ENCODE measurements around the gene LRP2BP.
A peak's percentile ranks its signal among the peaks of the same experiment; 100 is the strongest.

LRP2BP gene

DNA sequence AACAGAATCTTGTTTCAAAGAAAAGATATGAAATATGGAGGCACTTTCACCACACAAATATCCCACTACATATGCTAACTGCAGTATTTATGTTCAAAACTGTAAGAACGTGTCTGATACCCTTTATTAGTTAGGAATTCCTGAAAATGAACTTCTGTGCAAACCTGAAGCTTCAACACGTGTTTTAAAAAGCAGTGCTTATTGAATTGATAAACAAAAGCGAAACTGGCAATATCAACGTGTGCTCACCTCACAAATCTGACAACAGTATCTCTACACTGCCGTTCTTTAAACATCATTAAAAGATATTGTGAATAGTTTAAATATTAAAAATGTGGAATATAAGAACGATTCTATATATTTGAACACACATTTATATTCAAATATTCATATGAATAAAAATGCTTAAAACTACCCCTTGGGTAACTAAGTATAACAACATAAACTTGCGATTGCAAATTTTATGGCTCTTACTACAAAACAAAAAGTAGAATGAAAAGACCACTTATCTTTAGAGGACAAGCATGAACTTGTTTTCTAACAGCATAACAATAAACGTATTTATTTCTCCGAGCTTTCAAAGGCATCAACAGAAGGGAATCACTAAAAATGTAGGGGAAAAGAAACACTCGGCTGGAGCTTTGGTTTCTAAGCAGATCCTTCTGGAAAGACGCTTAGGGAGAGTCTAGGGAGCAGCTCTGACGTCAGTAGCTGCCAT, at the start of gene LRP2BP:
TSS of gene LRP2BP (minus strand) at position 687 of the 718 bp plus-strand sequence. CDS start 17,738 bp downstream, outside the sequence.
- H3K36me3 ChIP-seq (ENCODE audit: insufficient read depth, low read length): peaks cover 17% of the 10 kb centered on the region
- H3K9me3 ChIP-seq (ENCODE audit: low read length): peaks cover 4% of the 10 kb centered on the region
- H3K4me3 ChIP-seq (ENCODE audit: low read length): peak within 1 kb of the TSS; percentile 66
- H2AFZ ChIP-seq (ENCODE audit: low read depth, low read length): peak within 1 kb of the TSS; percentile 99
- H3K4me1 ChIP-seq (ENCODE audit: insufficient read depth, low read length): peaks cover 11% of the 10 kb centered on the region
- H3K27me3 ChIP-seq (ENCODE audit: insufficient read depth, low read length): no peaks in the 10 kb centered on the region

GRCh38 chr4:185445209-185445608, 49.5 kb upstream of the LRP2BP start:
- Histone ChIP-seq H3K4me3 (ENCODE audit: low read length) (no peak overlapping the region), H2AFZ (ENCODE audit: low read depth, low read length) (no peak overlapping the region), H3K36me3 (ENCODE audit: insufficient read depth, low read length) (no peaks in the 10 kb centered on the region), H3K9me3 (ENCODE audit: low read length) (no peaks in the 10 kb centered on the region), H3K4me1 (ENCODE audit: insufficient read depth, low read length) (no peaks in the 10 kb centered on the region), H3K27me3 (ENCODE audit: insufficient read depth, low read length) (no peaks in the 10 kb centered on the region)

DNA sequence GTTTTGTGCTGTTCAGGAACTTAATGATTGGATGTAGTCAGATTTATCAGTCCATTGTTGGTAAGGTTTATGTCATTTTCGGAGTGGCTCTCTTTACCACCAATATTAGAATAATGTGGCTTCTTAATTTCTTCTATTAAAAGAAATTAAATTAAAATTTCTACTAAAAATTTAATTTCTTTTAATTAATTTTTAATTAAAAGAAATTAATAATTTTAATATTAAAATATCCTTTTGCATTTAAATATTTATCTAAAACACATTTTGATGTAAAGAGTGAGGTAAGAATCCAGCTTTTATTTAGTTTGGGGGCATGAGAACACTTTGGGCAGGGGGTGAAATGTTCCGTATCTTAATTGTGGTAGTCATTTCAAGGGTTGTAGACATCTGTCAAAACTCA, 45.8 kb upstream of the LRP2BP start:
- Histone ChIP-seq H3K27me3 (ENCODE audit: insufficient read depth, low read length) (no peaks in the 10 kb centered on the region), H2AFZ (ENCODE audit: low read depth, low read length) (no peak overlapping the region), H3K4me3 (ENCODE audit: low read length) (no peak overlapping the region), H3K9me3 (ENCODE audit: low read length) (no peaks in the 10 kb centered on the region), H3K4me1 (ENCODE audit: insufficient read depth, low read length) (no peaks in the 10 kb centered on the region), H3K36me3 (ENCODE audit: insufficient read depth, low read length) (no peaks in the 10 kb centered on the region)

GRCh38 chr4:185437809-185438208, 42.1 kb upstream of the LRP2BP start:
- no peak overlapping the region for H2AFZ ChIP-seq (ENCODE audit: low read depth, low read length)
- H3K4me1 ChIP-seq (ENCODE audit: insufficient read depth, low read length): no peaks in the 10 kb centered on the region
- H3K9me3 ChIP-seq (ENCODE audit: low read length): no peaks in the 10 kb centered on the region
- no peaks in the 10 kb centered on the region for H3K36me3 ChIP-seq (ENCODE audit: insufficient read depth, low read length)
- H3K27me3 ChIP-seq (ENCODE audit: insufficient read depth, low read length): no peaks in the 10 kb centered on the region
- no peak overlapping the region for H3K4me3 ChIP-seq (ENCODE audit: low read length)

DNA sequence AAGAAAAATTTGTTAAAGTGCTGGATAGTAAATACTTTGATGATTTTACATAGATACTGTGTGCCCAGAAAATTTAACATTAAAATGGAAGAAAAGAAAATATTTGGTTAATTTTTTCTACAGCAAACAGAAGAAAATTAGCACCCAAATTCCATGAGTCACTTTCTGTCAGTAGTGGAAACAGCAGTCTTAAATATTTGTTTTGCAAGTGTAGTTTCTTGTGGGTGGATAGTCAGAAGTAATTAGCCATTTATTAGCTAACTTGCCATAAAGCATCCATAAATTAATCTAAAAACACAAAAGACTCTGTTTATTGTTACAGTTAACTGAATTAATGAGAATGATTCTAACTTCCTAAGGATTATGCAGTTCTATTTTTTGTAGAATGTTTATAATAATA, 39.7 kb upstream of the LRP2BP start:
- Histone ChIP-seq H3K9me3 (ENCODE audit: low read length) (no peaks in the 10 kb centered on the region), H3K4me3 (ENCODE audit: low read length) (no peak overlapping the region), H3K36me3 (ENCODE audit: insufficient read depth, low read length) (no peaks in the 10 kb centered on the region), H2AFZ (ENCODE audit: low read depth, low read length) (no peak overlapping the region), H3K27me3 (ENCODE audit: insufficient read depth, low read length) (no peaks in the 10 kb centered on the region), H3K4me1 (ENCODE audit: insufficient read depth, low read length) (no peaks in the 10 kb centered on the region)

GRCh38 chr4:185429660-185430059, 33.9 kb upstream of the LRP2BP start:
- Histone ChIP-seq H3K36me3 (ENCODE audit: insufficient read depth, low read length) (no peaks in the 10 kb centered on the region), H3K4me3 (ENCODE audit: low read length) (no peak overlapping the region), H3K9me3 (ENCODE audit: low read length) (no peaks in the 10 kb centered on the region)

GRCh38 chr4:185426960-185427688, 31.4 kb upstream of the LRP2BP start:
- no peaks in the 10 kb centered on the region for H3K27me3 ChIP-seq (ENCODE audit: insufficient read depth, low read length)
- no peak overlapping the region for H2AFZ ChIP-seq (ENCODE audit: low read depth, low read length)
- no peaks in the 10 kb centered on the region for H3K9me3 ChIP-seq (ENCODE audit: low read length)
- H3K4me1 ChIP-seq (ENCODE audit: insufficient read depth, low read length): peaks cover 5% of the 10 kb centered on the region
- no peak overlapping the region for H3K4me3 ChIP-seq (ENCODE audit: low read length)
- peaks cover 2% of the 10 kb centered on the region for H3K36me3 ChIP-seq (ENCODE audit: insufficient read depth, low read length)

More at GRCh38 chr4:185429660-185430059, 33.9 kb upstream of the LRP2BP start:
- Histone ChIP-seq H2AFZ (ENCODE audit: low read depth, low read length) (no peak overlapping the region), H3K4me1 (ENCODE audit: insufficient read depth, low read length) (peaks cover 5% of the 10 kb centered on the region), H3K27me3 (ENCODE audit: insufficient read depth, low read length) (no peaks in the 10 kb centered on the region)

DNA sequence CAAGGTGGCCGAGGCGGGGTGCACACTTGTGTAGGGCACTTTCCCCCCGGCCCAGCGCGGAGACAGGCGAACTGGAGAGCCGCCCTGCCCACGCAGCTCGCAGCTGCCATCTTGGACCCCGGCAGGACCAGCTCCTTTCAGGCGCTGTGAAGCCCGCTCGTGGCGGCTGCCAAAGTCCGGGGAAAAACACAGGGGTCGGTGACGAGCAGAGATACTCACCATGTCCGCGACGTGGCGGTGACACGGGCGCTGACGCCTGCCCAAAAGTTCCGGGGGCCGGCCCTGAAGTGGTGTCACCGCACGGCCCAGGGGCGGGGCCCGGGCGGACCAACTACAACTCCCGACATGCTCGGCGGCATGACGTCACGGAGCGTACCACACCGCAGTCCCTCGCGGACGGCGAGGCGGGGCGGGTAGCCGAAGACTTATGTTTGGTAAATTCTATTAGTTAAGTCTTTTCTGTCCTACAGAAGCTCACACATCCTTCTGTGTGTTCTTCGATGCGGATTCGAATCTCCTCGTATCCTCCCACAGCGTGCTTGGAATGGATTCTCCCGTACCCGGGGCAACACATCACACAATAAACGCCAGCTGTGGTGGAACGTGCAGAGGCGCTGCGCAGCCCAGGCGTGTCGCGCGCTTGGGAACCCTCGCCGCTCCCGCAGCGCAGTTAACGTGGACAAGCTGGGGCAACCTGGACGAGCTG, 30.1 kb upstream of the LRP2BP start, which contains the start of gene UFSP2:
TSS of gene UFSP2 (minus strand) at position 318 of the 706 bp plus-strand sequence. CDS start at position 222, 96 bp downstream.
- no peaks in the 10 kb centered on the region for H3K9me3 ChIP-seq (ENCODE audit: low read length)
- H2AFZ ChIP-seq (ENCODE audit: low read depth, low read length): peak within 1 kb of the TSS; percentile 89
- no peaks in the 10 kb centered on the region for H3K27me3 ChIP-seq (ENCODE audit: insufficient read depth, low read length)
- H3K4me1 ChIP-seq (ENCODE audit: insufficient read depth, low read length): peaks cover 5% of the 10 kb centered on the region
- H3K36me3 ChIP-seq (ENCODE audit: insufficient read depth, low read length): peaks cover 15% of the 10 kb centered on the region
- peak within 1 kb of the TSS; percentile 79 for H3K4me3 ChIP-seq (ENCODE audit: low read length)

- Histone ChIP-seq H3K4me3 (ENCODE audit: low read length) (peak overlapping the region; percentile 79), H3K36me3 (ENCODE audit: insufficient read depth, low read length) (peaks cover 15% of the 10 kb centered on the region), H3K27me3 (ENCODE audit: insufficient read depth, low read length) (no peaks in the 10 kb centered on the region), H3K9me3 (ENCODE audit: low read length) (no peaks in the 10 kb centered on the region), H3K4me1 (ENCODE audit: insufficient read depth, low read length) (peaks cover 5% of the 10 kb centered on the region), H2AFZ (ENCODE audit: low read depth, low read length) (peak overlapping the region; percentile 89)
Measured at GRCh38 chr4:185424905-185425646, 29.4 kb upstream of the LRP2BP start.

- Histone ChIP-seq H2AFZ (ENCODE audit: low read depth, low read length) (no peak overlapping the region), H3K4me3 (ENCODE audit: low read length) (no peak overlapping the region), H3K4me1 (ENCODE audit: insufficient read depth, low read length) (peaks cover 5% of the 10 kb centered on the region), H3K9me3 (ENCODE audit: low read length) (no peaks in the 10 kb centered on the region), H3K27me3 (ENCODE audit: insufficient read depth, low read length) (no peaks in the 10 kb centered on the region), H3K36me3 (ENCODE audit: insufficient read depth, low read length) (peaks cover 32% of the 10 kb centered on the region)
Measured at GRCh38 chr4:185421366-185422124, 25.8 kb upstream of the LRP2BP start.

- no peaks in the 10 kb centered on the region for H3K9me3 ChIP-seq (ENCODE audit: low read length)
- no peaks in the 10 kb centered on the region for H3K4me1 ChIP-seq (ENCODE audit: insufficient read depth, low read length)
- H3K4me3 ChIP-seq (ENCODE audit: low read length): no peak overlapping the region
- H3K27me3 ChIP-seq (ENCODE audit: insufficient read depth, low read length): no peaks in the 10 kb centered on the region
- H3K36me3 ChIP-seq (ENCODE audit: insufficient read depth, low read length): peaks cover 66% of the 10 kb centered on the region
- no peak overlapping the region for H2AFZ ChIP-seq (ENCODE audit: low read depth, low read length)
Measured at GRCh38 chr4:185416955-185417354, 21.2 kb upstream of the LRP2BP start.

DNA sequence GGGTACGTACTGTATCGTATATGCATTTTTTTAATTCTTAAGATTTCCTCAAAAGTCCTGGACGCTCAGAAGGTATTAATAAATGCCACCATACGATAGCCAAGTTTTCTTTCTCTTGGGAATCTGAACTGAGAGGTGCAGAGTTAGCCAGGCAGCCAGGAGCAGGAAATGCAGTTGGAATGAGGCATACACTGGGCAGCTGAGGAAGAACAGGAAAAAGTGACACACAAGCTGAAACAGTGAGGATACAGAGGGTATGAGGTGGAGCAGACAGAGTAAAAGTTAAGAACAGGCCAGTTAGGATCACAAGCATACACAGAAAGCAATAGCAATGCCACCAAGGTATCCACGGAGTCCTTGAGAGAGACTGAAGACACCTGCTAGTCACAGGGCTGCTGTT, 16.7 kb upstream of the LRP2BP start:
- Histone ChIP-seq H3K27me3 (ENCODE audit: insufficient read depth, low read length) (no peaks in the 10 kb centered on the region), H3K36me3 (ENCODE audit: insufficient read depth, low read length) (peaks cover 71% of the 10 kb centered on the region), H3K9me3 (ENCODE audit: low read length) (peaks cover 3% of the 10 kb centered on the region), H3K4me1 (ENCODE audit: insufficient read depth, low read length) (no peaks in the 10 kb centered on the region), H2AFZ (ENCODE audit: low read depth, low read length) (no peak overlapping the region), H3K4me3 (ENCODE audit: low read length) (no peak overlapping the region)
